ENCODE data around the gene POLR3C. TPM values are rescaled to one million over a fixed set of nuclear protein-coding genes. Genes with fewer than 3 reads are reported as not detected.

The POLR3C gene
- total and polyA plus RNA-seq, 2 donors from 2014 or later: 16.1 to 30.0 TPM

- FAIRE-seq: no peak
- Histone ChIP-seq H3K27ac (ENCODE audit: low read depth in 2 of 2, low read length in 2 of 2) (no peak overlapping the region), H3K27me3 (ENCODE audit: control insufficient read depth, insufficient read depth, low read length) (no peaks in the 10 kb centered on the region), H3K9ac (ENCODE audit: low read length in 3 of 3) (no peak overlapping the region), H3K9me3 (ENCODE audit: control insufficient read depth in 2 of 3, insufficient read depth in 1 of 3, low read length in 3 of 3) (no peaks in the 10 kb centered on the region), H3K4me3 (ENCODE audit: low read length in 3 of 3) (peak overlapping the region in 2 of 3 donors; percentile 59 to 75), H3K4me1 (ENCODE audit: control insufficient read depth in 2 of 3, insufficient read depth in 2 of 3, low read depth in 1 of 3, low read length in 3 of 3) (peaks cover 0 to 10% (median 0%) of the 10 kb centered on the region in 3 donors), H3K36me3 (ENCODE audit: control insufficient read depth in 2 of 3, insufficient read depth in 3 of 3, low read length in 3 of 3) (no peaks in the 10 kb centered on the region)
- intact Hi-C loops (cut with DNase I): no loop called here
- DNase-seq: no peak
- TF ChIP-seq CTCF (IDR thresholded peaks at IDR 0.05; ENCODE audit: borderline replicate concordance, extremely low read depth, insufficient read depth): no peak
Observed at GRCh38 chr1:145886390-145886789, 62.4 kb downstream of the POLR3C start.

- intact Hi-C loops (cut with DNase I): no loop called here
- FAIRE-seq (no peak), DNase-seq (no peak)
- H3K9ac ChIP-seq (ENCODE audit: low read length in 3 of 3): no peak overlapping the region
- H3K36me3 ChIP-seq (ENCODE audit: control insufficient read depth in 2 of 3, insufficient read depth in 3 of 3, low read length in 3 of 3): no peaks in the 10 kb centered on the region
- H3K9me3 ChIP-seq (ENCODE audit: control insufficient read depth in 2 of 3, insufficient read depth in 1 of 3, low read length in 3 of 3): no peaks in the 10 kb centered on the region
- H3K4me1 ChIP-seq (ENCODE audit: control insufficient read depth in 2 of 3, insufficient read depth in 2 of 3, low read depth in 1 of 3, low read length in 3 of 3): peaks cover 0 to 14% (median 0%) of the 10 kb centered on the region in 3 donors
- H3K4me3 ChIP-seq (ENCODE audit: low read length in 3 of 3): no peak overlapping the region
- no peak overlapping the region for H3K27ac ChIP-seq (ENCODE audit: low read depth in 2 of 2, low read length in 2 of 2)
- TF ChIP-seq CTCF (IDR thresholded peaks at IDR 0.05; ENCODE audit: borderline replicate concordance, extremely low read depth, insufficient read depth): no peak
- H3K27me3 ChIP-seq (ENCODE audit: control insufficient read depth, insufficient read depth, low read length): no peaks in the 10 kb centered on the region
Observed at GRCh38 chr1:145886816-145887215, 62.8 kb downstream of the POLR3C start.

GRCh38 chr1:145887631-145888030, 63.6 kb downstream of the POLR3C start:
- Histone ChIP-seq H3K4me1 (ENCODE audit: control insufficient read depth in 2 of 3, insufficient read depth in 2 of 3, low read depth in 1 of 3, low read length in 3 of 3) (peaks cover 0 to 19% (median 4%) of the 10 kb centered on the region in 3 donors), H3K4me3 (ENCODE audit: low read length in 3 of 3) (no peak overlapping the region), H3K9ac (ENCODE audit: low read length in 3 of 3) (no peak overlapping the region), H3K36me3 (ENCODE audit: control insufficient read depth in 2 of 3, insufficient read depth in 3 of 3, low read length in 3 of 3) (no peaks in the 10 kb centered on the region), H3K27ac (ENCODE audit: low read depth in 2 of 2, low read length in 2 of 2) (no peak overlapping the region), H3K27me3 (ENCODE audit: control insufficient read depth, insufficient read depth, low read length) (no peaks in the 10 kb centered on the region), H3K9me3 (ENCODE audit: control insufficient read depth in 2 of 3, insufficient read depth in 1 of 3, low read length in 3 of 3) (no peaks in the 10 kb centered on the region)
- TF ChIP-seq CTCF (IDR thresholded peaks at IDR 0.05; ENCODE audit: borderline replicate concordance, extremely low read depth, insufficient read depth): no peak
- intact Hi-C loops (cut with DNase I): no loop called here
- peak in 2 of 5 donors; percentile 53 to 62 for DNase-seq
- no peak for FAIRE-seq

GRCh38 chr1:145889722-145890121, 65.7 kb downstream of the POLR3C start:
- Histone ChIP-seq H3K4me1 (ENCODE audit: control insufficient read depth in 2 of 3, insufficient read depth in 2 of 3, low read depth in 1 of 3, low read length in 3 of 3) (peaks cover 0 to 19% (median 6%) of the 10 kb centered on the region in 3 donors), H3K4me3 (ENCODE audit: low read length in 3 of 3) (no peak overlapping the region), H3K27me3 (ENCODE audit: control insufficient read depth, insufficient read depth, low read length) (no peaks in the 10 kb centered on the region), H3K9ac (ENCODE audit: low read length in 3 of 3) (no peak overlapping the region), H3K36me3 (ENCODE audit: control insufficient read depth in 2 of 3, insufficient read depth in 3 of 3, low read length in 3 of 3) (no peaks in the 10 kb centered on the region), H3K27ac (ENCODE audit: low read depth in 2 of 2, low read length in 2 of 2) (no peak overlapping the region), H3K9me3 (ENCODE audit: control insufficient read depth in 2 of 3, insufficient read depth in 1 of 3, low read length in 3 of 3) (no peaks in the 10 kb centered on the region)
- no peak for TF ChIP-seq CTCF (IDR thresholded peaks at IDR 0.05; ENCODE audit: borderline replicate concordance, extremely low read depth, insufficient read depth)
- DNase-seq (no peak), FAIRE-seq (no peak)
- intact Hi-C loops (cut with DNase I): no loop called here

Measured in kidney (tissue), 14 donors.